IMR-90 (cell line): ENCODE data around the gene ZNF813. TPM values are rescaled to one million over a fixed set of nuclear protein-coding genes. Genes with fewer than 3 reads are reported as not detected.

Experiments
- ATAC-seq: fragments of 200-7000 bp; cut with Tn5 transposase; 2 replicates; pipeline ENCODE4 v1.9.1; 2020; ENCODE audit warnings: low read depth, mild to moderate bottlenecking, moderate library complexity
- BruUV-seq: library from RNA; stranded (reverse); fragments of 400-500 nt; replicated peaks from 2 replicates; lab custom pipeline; 2021; lab: Mats Ljungman, UMichigan
- CTCF ChIA-PET: fragments of 300-600 bp; formaldehyde crosslinking; extraction: SDS; loops from one replicate; lab custom pipeline; 2021; ENCODE audit warnings: antibody characterized with exemption; lab: Yijun Ruan, JAX
- POLR2A ChIA-PET: fragments of 300-600 bp; sonication (Branson Sonifier 250); formaldehyde crosslinking; loops from one replicate; lab custom pipeline; 2022; ENCODE audit warnings: antibody characterized with exemption; ENCODE audit not compliant: unreplicated experiment; lab: Charles Lee
- DNase-seq: peaks from one replicate; pipeline ENCODE4 v3.0.0; 2013
- H2AFZ ChIP-seq: replicated peaks from 2 replicates; pipeline ENCODE3; 2013; ENCODE audit warnings: low read length, mild to moderate bottlenecking; ENCODE audit not compliant: poor library complexity
- H2AK5ac ChIP-seq: 2 replicates; pipeline ENCODE4 v1.6.1; 2013; ENCODE audit warnings: low read depth, low read length, inconsistent platforms
- H2AK9ac ChIP-seq: replicated peaks from 2 replicates; pipeline ENCODE3; 2013; ENCODE audit warnings: mild to moderate bottlenecking, low read depth, low read length, moderate library complexity; ENCODE audit not compliant: poor library complexity
- H2BK120ac ChIP-seq: 2 replicates; pipeline ENCODE4 v1.6.1; 2013; ENCODE audit warnings: low read depth, low read length, inconsistent platforms
- H2BK15ac ChIP-seq: 3 replicates; pipeline ENCODE4 v1.6.1; 2013; ENCODE audit warnings: low read depth, low read length, inconsistent platforms
- H2BK20ac ChIP-seq: 2 replicates; pipeline ENCODE4 v1.6.1; 2013; ENCODE audit warnings: low read depth, mild to moderate bottlenecking, inconsistent platforms, low read length, moderate library complexity
- H2BK5ac ChIP-seq: 2 replicates; pipeline ENCODE4 v1.6.1; 2013; ENCODE audit warnings: mild to moderate bottlenecking, low read depth, low read length, inconsistent platforms; ENCODE audit not compliant: poor library complexity, severe bottlenecking
- H3K14ac ChIP-seq: replicated peaks from 2 replicates; pipeline ENCODE4 v1.6.1; 2013; ENCODE audit warnings: low read depth, low read length, inconsistent platforms
- H3K18ac ChIP-seq: 2 replicates; pipeline ENCODE4 v1.6.1; 2013; ENCODE audit warnings: low read depth, low read length, control low read depth
- H3K23ac ChIP-seq: 2 replicates; pipeline ENCODE4 v1.6.1; 2013; ENCODE audit warnings: low read depth, low read length, inconsistent platforms
- H3K27ac ChIP-seq: 2 replicates; pipeline ENCODE4 v1.5.1; 2013; ENCODE audit warnings: mild to moderate bottlenecking, control low read depth, low read length; ENCODE audit not compliant: insufficient read depth
- H3K27me3 ChIP-seq: 2 replicates; pipeline ENCODE4 v1.6.1; 2013; ENCODE audit warnings: low read length; ENCODE audit not compliant: control insufficient read depth, insufficient read depth
- H3K36me3 ChIP-seq: 2 replicates; pipeline ENCODE4 v1.6.1; 2013; ENCODE audit warnings: low read length, mixed read lengths; ENCODE audit not compliant: control insufficient read depth, insufficient read depth
- H3K4ac ChIP-seq: 2 replicates; pipeline ENCODE4 v1.6.1; 2013; ENCODE audit warnings: low read depth, low read length, inconsistent platforms
- H3K4me1 ChIP-seq: 2 replicates; pipeline ENCODE4 v1.6.1; 2013; ENCODE audit warnings: low read length, mixed read lengths; ENCODE audit not compliant: control insufficient read depth, insufficient read depth
- H3K4me2 ChIP-seq: 2 replicates; pipeline ENCODE4 v1.6.1; 2013; ENCODE audit warnings: low read depth, mild to moderate bottlenecking, control low read depth, low read length, moderate library complexity
- H3K4me3 ChIP-seq: 2 replicates; pipeline ENCODE4 v1.5.1; 2013; ENCODE audit warnings: low read depth, mild to moderate bottlenecking, control low read depth, low read length, moderate library complexity; ENCODE audit not compliant: insufficient read depth
- H3K56ac ChIP-seq: 2 replicates; pipeline ENCODE4 v1.6.1; 2013; ENCODE audit warnings: low read length, inconsistent platforms; ENCODE audit not compliant: insufficient read depth; ENCODE audit errors: extremely low read depth
- H3K79me1 ChIP-seq, 2 experiments: 2 replicates each; pipeline ENCODE4 v1.6.1; 2013; ENCODE audit warnings: low read length in 2 of 2, inconsistent platforms in 1 of 2, low read depth in 1 of 2
- H3K9ac ChIP-seq: 2 replicates; pipeline ENCODE4 v1.6.1; 2013; ENCODE audit warnings: low read depth, low read length, control low read depth
- H3K9me1 ChIP-seq: 2 replicates; pipeline ENCODE4 v1.6.1; 2013; ENCODE audit warnings: low read length, inconsistent platforms; ENCODE audit not compliant: insufficient read depth
- H3K9me3 ChIP-seq: 2 replicates; pipeline ENCODE4 v1.6.1; 2013; ENCODE audit warnings: low read length; ENCODE audit not compliant: control insufficient read depth, insufficient read depth
- H4K20me1 ChIP-seq: 2 replicates; pipeline ENCODE4 v1.6.1; 2013; ENCODE audit warnings: low read length, inconsistent platforms; ENCODE audit not compliant: insufficient read depth
- H4K5ac ChIP-seq: 2 replicates; pipeline ENCODE4 v1.6.1; 2013; ENCODE audit warnings: mild to moderate bottlenecking, low read depth, low read length, control low read depth
- H4K8ac ChIP-seq, 2 experiments: 2 replicates each; pipeline ENCODE4 v1.6.1; 2013; ENCODE audit warnings: low read depth in 2 of 2, low read length in 2 of 2, control low read depth in 1 of 2, inconsistent platforms in 1 of 2
- H4K91ac ChIP-seq: 2 replicates; pipeline ENCODE4 v1.6.1; 2013; ENCODE audit warnings: low read depth, low read length, inconsistent platforms; ENCODE audit not compliant: insufficient read depth
- BHLHE40 ChIP-seq: fragments of 150-350 bp; IDR thresholded peaks from 2 replicates; pipeline ENCODE4 v1.6.1; 2016; ENCODE audit warnings: mild to moderate bottlenecking, low read depth, low read length
- CEBPB ChIP-seq: IDR thresholded peaks from 2 replicates; pipeline ENCODE4 v1.6.1; 2012; ENCODE audit warnings: low read depth, low read length, improper control_type of control experiment
- CHD1 ChIP-seq: IDR thresholded peaks from 2 replicates; pipeline ENCODE4 v1.6.1; 2012; ENCODE audit warnings: low read depth, low read length, improper control_type of control experiment
- CTCF ChIP-seq: conservative IDR thresholded peaks from 2 replicates; pipeline ENCODE4 v1.5.1; 2012; ENCODE audit warnings: mild to moderate bottlenecking, low read depth, low read length, improper control_type of control experiment
- ELK1 ChIP-seq: fragments of 150-350 bp; IDR thresholded peaks from 2 replicates; pipeline ENCODE4 v1.6.1; 2016; ENCODE audit warnings: low read depth, mild to moderate bottlenecking, low read length, moderate library complexity, borderline replicate concordance
- FOS ChIP-seq: fragments of 150-350 bp; IDR thresholded peaks from 2 replicates; pipeline ENCODE4 v1.6.1; 2016; ENCODE audit warnings: low read depth, low read length
- MAFK ChIP-seq: IDR thresholded peaks from 2 replicates; pipeline ENCODE4 v1.6.1; 2012; ENCODE audit warnings: low read depth, low read length, improper control_type of control experiment
- MAZ ChIP-seq: IDR thresholded peaks from 2 replicates; pipeline ENCODE4 v1.6.1; 2012; ENCODE audit warnings: low read depth, mild to moderate bottlenecking, low read length, improper control_type of control experiment, moderate library complexity, borderline replicate concordance
- MXI1 ChIP-seq: IDR thresholded peaks from 2 replicates; pipeline ENCODE4 v1.6.1; 2012; ENCODE audit warnings: low read depth, mild to moderate bottlenecking, low read length, moderate library complexity, borderline replicate concordance
- NFE2L2 ChIP-seq: fragments of 150-350 bp; IDR thresholded peaks from 2 replicates; pipeline ENCODE4 v1.6.1; 2016; ENCODE audit warnings: low read depth, mild to moderate bottlenecking, low read length
- POLR2A ChIP-seq: IDR thresholded peaks from 2 replicates; pipeline ENCODE4 v1.6.1; 2012; ENCODE audit warnings: mild to moderate bottlenecking, low read depth, low read length
- RCOR1 ChIP-seq: IDR thresholded peaks from 2 replicates; pipeline ENCODE4 v1.6.1; 2012; ENCODE audit warnings: mild to moderate bottlenecking, low read length, improper control_type of control experiment; ENCODE audit not compliant: insufficient replicate concordance
- RFX5 ChIP-seq: IDR thresholded peaks from 2 replicates; pipeline ENCODE4 v1.8.0; 2012; ENCODE audit warnings: low read depth, mild to moderate bottlenecking, low read length, moderate library complexity
- SMC3 ChIP-seq: fragments of 150-350 bp; IDR thresholded peaks from 2 replicates; pipeline ENCODE4 v1.6.1; 2016; ENCODE audit warnings: low read depth, mild to moderate bottlenecking, antibody characterized with exemption, low read length, moderate library complexity
- USF2 ChIP-seq: fragments of 150-350 bp; IDR thresholded peaks from 2 replicates; pipeline ENCODE4 v1.6.1; 2017; ENCODE audit warnings: mild to moderate bottlenecking, antibody characterized with exemption, low read length, low read depth
- WGBS, 2 experiments: methylation state at CpG; one replicate each; pipeline versions ENCODE4 v1.1.5 to v1.1.7; 2013; ENCODE audit warnings: missing lambda C conversion rate in 2 of 2; ENCODE audit not compliant: insufficient read length in 1 of 2; ENCODE audit errors: extremely low coverage in 2 of 2; 5-methylcytosine and 5-hydroxymethylcytosine counted together
- dilution Hi-C: fragments of 300-500 bp; cut with HindIII; formaldehyde crosslinking; loops from one replicate; pipeline ENCODE4 v1.14.3; 2018; ENCODE audit warnings: low sequenced_read_pairs; ENCODE audit not compliant: unreplicated experiment
- in situ Hi-C: fragments of 300-500 bp; cut with MboI; formaldehyde crosslinking; loops from 3 replicates; pipeline ENCODE4 v1.14.3; 2019; ENCODE audit warnings: low sequenced_read_pairs, inconsistent platforms, mixed read lengths
- intact Hi-C: fragments of 100-400 bp; cut with micrococcal nuclease; formaldehyde crosslinking; loops from 2 replicates; pipeline ENCODE4 v1.10.0; 2022
- polyA plus RNA-seq, 3 experiments: library from polyadenylated mRNA; depleted of rRNA; stranded (reverse); fragments of >200 nt; gene quantifications; 2 replicates each; pipeline ENCODE4 v1.2.3, GENCODE V29; 2012; ENCODE audit warnings: low replicate concordance in 1 of 3
- total RNA-seq: library from RNA; depleted of rRNA; stranded (reverse); fragments of >200 nt; gene quantifications from 2 replicates; pipeline ENCODE4 v1.2.3, GENCODE V29; 2012

The ZNF813 gene
- total and polyA plus RNA-seq, 2 of the 4 experiments (the other 2 are of a cell fraction) = 0.82 to 3.4 TPM

- Histone ChIP-seq H4K91ac (no peak overlapping the region), H4K8ac (no peak overlapping the region), H4K20me1 (no peaks in the 10 kb centered on the region), H3K36me3 (peaks cover 5% of the 10 kb centered on the region), H3K4me1 (peaks cover 10% of the 10 kb centered on the region), H2BK5ac (no peak overlapping the region), H2BK20ac (no peak overlapping the region), H3K9ac (no peak overlapping the region), H2AK5ac (no peak overlapping the region), H3K56ac (no peak overlapping the region), H3K27me3 (no peaks in the 10 kb centered on the region), H2BK120ac (no peak overlapping the region), H3K14ac (no peak overlapping the region), H2AK9ac (no peak overlapping the region), H3K18ac (no peak overlapping the region), H3K23ac (no peak overlapping the region), H3K27ac (no peak overlapping the region), H2AFZ (no peak overlapping the region), H3K9me3 (no peaks in the 10 kb centered on the region), H3K4me3 (no peak overlapping the region), H3K79me1 (peaks cover 0 to 31% of the 10 kb centered on the region in 2 experiments; a peak in 3 of 4 replicates), H2BK15ac (no peak overlapping the region), H3K4me2 (no peak overlapping the region), H4K5ac (no peak overlapping the region), H3K4ac (no peak overlapping the region), H3K9me1 (no peaks in the 10 kb centered on the region)
- no CpG with 5 or more reads among the region's 1 CpG for WGBS, 2 experiments
- dilution Hi-C loops = no loop called here
- ChIA-PET CTCF (no interaction called here), POLR2A (no interaction called here)
- in situ Hi-C loops = no loop called here
- DNase-seq = no peak
- BruUV-seq = no TSS peak
- TF ChIP-seq MAFK = no peak
- no peak for TF ChIP-seq POLR2A
- TF ChIP-seq BHLHE40 = no peak
- no peak for TF ChIP-seq ELK1
- TF ChIP-seq CTCF = no peak
- TF ChIP-seq MXI1 = no peak
- no peak for TF ChIP-seq NFE2L2
- no peak for TF ChIP-seq CEBPB
- no peak for TF ChIP-seq FOS
- no peak for TF ChIP-seq CHD1
- no peak for TF ChIP-seq USF2
- TF ChIP-seq RFX5 = no peak
- TF ChIP-seq SMC3 = no peak
- no peak for TF ChIP-seq RCOR1
- TF ChIP-seq MAZ = no peak
- ATAC-seq = no peak
- intact Hi-C loops = no loop called here
Observed at GRCh38 chr19:53541971-53542370, 74.4 kb downstream of the ZNF813 start.
